Lower lobe of right lung (tissue), 2 donors: ENCODE measurements around the gene SCAPER. TPM values are rescaled to one million over a fixed set of nuclear protein-coding genes. Genes with fewer than 3 reads are reported as not detected.

ENCODE experiments used
- ATAC-seq, 2 donors: fragments of 200-7000 bp; cut with Tn5 transposase; one replicate each; pipeline ENCODE4 v1.9.1; 2020 to 2022; ENCODE audit warnings: mild to moderate bottlenecking in 2 of 2, moderate library complexity in 2 of 2
- DNase-seq: peaks from one replicate; pipeline ENCODE4 v3.0.0-alpha.2; 2020
- H3K27ac ChIP-seq: fragments of 200-600 bp; one replicate; pipeline ENCODE4 v1.8.0; 2022
- H3K27me3 ChIP-seq: fragments of 200-600 bp; one replicate; pipeline ENCODE4 v1.8.0; 2022; ENCODE audit warnings: low read depth
- H3K36me3 ChIP-seq: fragments of 200-600 bp; one replicate; pipeline ENCODE4 v1.8.0; 2022; ENCODE audit warnings: mild to moderate bottlenecking
- H3K4me1 ChIP-seq: fragments of 200-600 bp; one replicate; pipeline ENCODE4 v1.8.0; 2022
- H3K4me3 ChIP-seq: fragments of 200-600 bp; one replicate; pipeline ENCODE4 v1.8.0; 2022; ENCODE audit warnings: mild to moderate bottlenecking
- H3K9me3 ChIP-seq: fragments of 200-600 bp; one replicate; pipeline ENCODE4 v1.8.0; 2022
- CTCF ChIP-seq: fragments of 200-600 bp; IDR thresholded peaks from one replicate; pipeline ENCODE4 v1.8.0; 2022; ENCODE audit warnings: antibody characterized with exemption, mild to moderate bottlenecking
- intact Hi-C: fragments of 100-400 bp; cut with DNase I; formaldehyde crosslinking; loops from one replicate; pipeline ENCODE4 v1.11.0; 2022
- total RNA-seq: library from RNA; stranded (reverse); fragmentation: NEBNext Ultra II Directional; extraction: Animal tissue kit (Norgen Biotek cat#: 25700); gene quantifications from one replicate; pipeline ENCODE4 v1.2.1, GENCODE V29; 2021
- donor health status: DM: no; HTN: yes; CAD: no; lungs with severe emphysema.

The SCAPER gene
- total RNA-seq, 1 donor from 2014 or later: 34.2 TPM

DNA sequence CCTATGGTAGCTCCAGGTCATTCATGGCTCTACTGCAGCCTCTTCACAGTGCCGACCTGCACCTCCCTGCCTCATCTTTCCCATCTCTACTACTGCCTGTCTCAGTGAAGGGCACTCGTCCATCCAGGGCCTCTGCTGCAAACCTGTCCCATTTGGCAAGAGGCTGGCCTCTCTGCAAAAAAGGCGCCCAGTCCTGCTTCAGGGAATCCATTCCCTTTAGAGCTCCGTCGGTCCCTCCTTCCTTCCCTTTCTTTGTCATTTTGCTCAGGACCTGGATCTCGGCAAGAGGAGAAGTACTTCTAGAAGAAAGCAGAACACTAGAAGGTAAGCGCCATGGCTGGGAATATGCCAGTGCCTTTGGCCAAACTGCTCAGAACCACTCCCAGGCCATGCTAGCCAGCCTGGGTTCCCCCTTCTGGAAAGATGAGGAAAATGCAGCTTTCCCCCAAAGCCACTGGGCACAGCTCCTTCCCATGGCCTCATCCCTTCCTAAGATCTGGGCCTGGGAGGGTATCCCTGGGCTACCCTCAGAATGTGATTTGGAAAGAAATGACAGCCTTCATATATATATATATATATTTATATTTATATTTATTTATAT lies 575.0 kb downstream of the SCAPER start:
- Histone ChIP-seq H3K27me3 (peaks cover 55% of the 10 kb centered on the region), H3K27ac (no peak overlapping the region), H3K36me3 (no peaks in the 10 kb centered on the region), H3K9me3 (no peaks in the 10 kb centered on the region), H3K4me3 (no peak overlapping the region), H3K4me1 (peaks cover 3% of the 10 kb centered on the region)
- ATAC-seq (peak; percentile 79 to 84), DNase-seq (no peak)
- TF ChIP-seq CTCF: peak; percentile 56
- intact Hi-C loops: no loop called here

DNA sequence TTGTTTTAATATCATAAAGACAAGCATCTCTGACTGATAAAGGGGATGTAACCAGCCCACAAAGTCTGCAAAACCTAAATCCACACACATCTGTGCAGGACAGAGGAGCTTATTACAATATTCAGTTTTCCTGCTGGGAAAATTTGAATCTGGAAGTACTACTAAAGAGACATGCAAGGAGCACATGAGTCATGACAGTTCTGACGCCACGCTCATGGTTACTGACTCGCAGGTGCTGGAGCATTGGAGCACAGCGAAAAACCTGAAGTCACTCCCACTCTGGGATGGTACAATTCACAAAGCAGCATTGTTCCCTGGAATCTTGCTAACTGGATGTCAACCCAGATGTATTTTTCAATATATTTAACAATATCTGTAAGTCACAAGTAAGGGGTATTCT lies 576.2 kb downstream of the SCAPER start:
- H3K4me1 ChIP-seq: no peaks in the 10 kb centered on the region

DNA sequence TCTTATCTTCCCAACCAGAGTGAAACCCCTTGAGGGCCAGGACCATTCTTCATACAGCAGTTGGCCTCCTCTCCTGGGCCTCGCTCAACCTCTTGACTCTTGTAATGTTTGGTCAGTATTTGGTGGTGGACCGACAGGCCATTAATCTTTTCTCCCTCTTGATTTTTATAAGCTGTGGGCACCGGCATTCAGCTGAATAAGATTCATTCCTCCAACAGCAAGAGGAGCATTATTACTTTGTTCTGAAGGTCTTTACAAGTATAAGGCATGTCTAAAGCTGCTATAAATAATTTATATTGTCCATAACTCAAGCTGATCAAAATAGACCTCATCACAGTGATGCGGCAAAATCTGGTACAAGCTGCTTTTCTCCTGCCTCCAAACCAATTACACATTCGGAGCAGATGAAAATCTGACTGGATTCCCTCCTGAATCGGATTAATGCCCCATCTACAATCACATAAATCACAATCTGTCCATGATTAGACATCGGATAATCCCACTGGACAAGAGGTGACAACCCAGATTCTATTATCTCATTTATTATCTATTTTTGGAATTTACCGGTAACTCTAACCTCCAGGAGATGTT lies 576.9 kb downstream of the SCAPER start:
- no peak overlapping the region for H3K27ac ChIP-seq
- no peak for TF ChIP-seq CTCF
- no peak for ATAC-seq
- peaks cover 41% of the 10 kb centered on the region for H3K27me3 ChIP-seq
- H3K4me1 ChIP-seq: no peaks in the 10 kb centered on the region
- no peak for DNase-seq
- H3K9me3 ChIP-seq: no peaks in the 10 kb centered on the region
- no peak overlapping the region for H3K4me3 ChIP-seq
- intact Hi-C loops: no loop called here
- no peaks in the 10 kb centered on the region for H3K36me3 ChIP-seq

More for the DNA sequence above, 576.2 kb downstream of the SCAPER start:
- H3K9me3 ChIP-seq: no peaks in the 10 kb centered on the region
- no peak for ATAC-seq
- no peak overlapping the region for H3K4me3 ChIP-seq
- H3K36me3 ChIP-seq: no peaks in the 10 kb centered on the region
- H3K27ac ChIP-seq: no peak overlapping the region
- no peak for DNase-seq
- intact Hi-C loops: no loop called here
- no peak for TF ChIP-seq CTCF
- H3K27me3 ChIP-seq: peaks cover 43% of the 10 kb centered on the region

DNA sequence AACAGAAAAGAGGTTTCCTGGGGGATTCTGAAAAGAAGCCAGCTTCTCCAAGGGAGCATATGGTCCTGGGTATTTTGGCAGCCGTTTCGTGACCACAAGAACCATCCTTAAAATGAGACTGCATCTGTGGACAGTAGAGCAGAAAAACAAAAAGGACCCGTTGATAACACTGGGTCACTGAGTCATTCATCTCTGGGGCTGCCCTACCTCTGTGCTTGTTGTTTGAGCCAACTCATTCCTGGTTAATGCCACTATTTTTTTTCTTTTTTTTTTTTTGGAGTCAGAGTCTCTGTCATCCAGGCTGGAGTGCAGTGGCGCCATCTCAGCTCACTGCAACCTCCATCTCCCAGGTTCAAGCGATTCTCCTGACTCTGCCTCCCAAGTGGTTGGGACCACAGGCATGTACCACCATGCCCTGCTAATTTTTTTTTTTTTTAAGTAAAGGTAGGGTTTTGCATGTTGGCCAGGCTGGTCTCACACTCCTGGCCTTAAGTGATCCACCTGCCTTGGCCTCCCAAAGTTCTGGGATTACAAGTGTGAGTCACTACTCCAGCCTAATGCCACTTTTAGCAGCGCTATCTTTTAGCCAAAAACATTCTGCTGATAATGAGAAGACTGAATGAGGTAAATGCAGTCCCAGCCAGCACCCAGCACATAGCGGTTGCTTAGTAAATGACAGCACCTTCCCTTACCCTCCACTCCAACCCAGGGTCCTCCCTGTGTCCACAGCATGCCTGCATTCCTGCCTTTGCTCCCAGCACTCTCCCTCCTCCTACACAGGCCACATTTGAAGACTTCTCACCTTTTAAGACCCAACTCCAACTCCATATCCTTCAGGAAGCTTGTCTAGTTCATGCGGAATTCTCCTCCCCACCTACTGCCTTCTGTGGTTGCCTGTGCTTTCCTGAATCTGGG lies 577.7 kb downstream of the SCAPER start:
- Histone ChIP-seq H3K36me3 (no peaks in the 10 kb centered on the region), H3K27me3 (peaks cover 44% of the 10 kb centered on the region), H3K4me3 (no peak overlapping the region), H3K4me1 (no peaks in the 10 kb centered on the region), H3K9me3 (no peaks in the 10 kb centered on the region), H3K27ac (no peak overlapping the region)
- intact Hi-C loops: no loop called here
- DNase-seq: no peak
- ATAC-seq: no peak
- no peak for TF ChIP-seq CTCF

DNA sequence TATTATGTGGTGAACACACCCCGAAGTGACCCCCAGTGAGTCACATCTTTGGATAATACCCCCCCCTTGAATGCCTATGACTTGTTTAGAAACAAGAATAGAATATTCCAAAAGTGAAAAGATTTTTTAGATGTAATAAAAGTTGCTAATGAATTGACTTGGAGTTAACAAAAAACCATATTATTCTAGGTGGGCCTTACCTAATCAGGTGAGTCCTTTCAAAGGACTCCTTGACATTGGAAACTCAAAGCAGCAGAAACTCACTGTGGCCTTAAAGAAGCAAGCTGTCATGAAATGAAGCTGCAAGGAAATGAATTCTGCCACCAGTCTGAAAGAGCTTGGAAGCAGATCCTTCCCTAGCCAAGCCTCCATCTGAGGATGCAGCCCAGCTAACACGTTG lies 579.4 kb downstream of the SCAPER start:
- intact Hi-C loops: no loop called here
- ATAC-seq (no peak), DNase-seq (no peak)
- no peaks in the 10 kb centered on the region for H3K36me3 ChIP-seq
- peaks cover 49% of the 10 kb centered on the region for H3K27me3 ChIP-seq
- H3K4me3 ChIP-seq: no peak overlapping the region
- TF ChIP-seq CTCF: no peak
- no peak overlapping the region for H3K27ac ChIP-seq
- no peaks in the 10 kb centered on the region for H3K9me3 ChIP-seq
- H3K4me1 ChIP-seq: no peaks in the 10 kb centered on the region
